ENCODE measurements around the gene CYB561.

The CYB561 gene, protein sequence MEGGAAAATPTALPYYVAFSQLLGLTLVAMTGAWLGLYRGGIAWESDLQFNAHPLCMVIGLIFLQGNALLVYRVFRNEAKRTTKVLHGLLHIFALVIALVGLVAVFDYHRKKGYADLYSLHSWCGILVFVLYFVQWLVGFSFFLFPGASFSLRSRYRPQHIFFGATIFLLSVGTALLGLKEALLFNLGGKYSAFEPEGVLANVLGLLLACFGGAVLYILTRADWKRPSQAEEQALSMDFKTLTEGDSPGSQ

GRCh38 chr17:63445954-63446752 lies at the start of gene CYB561:
CYB561 (minus strand) TSS chr17:63446306; CDS start chr17:63437547, 8,759 bp downstream.
- no peaks in the 10 kb centered on the region for H3K9me3 ChIP-seq (ENCODE audit: insufficient read depth, low read length)
- H3K9ac ChIP-seq (ENCODE audit: low read length), result peak within 1 kb of the TSS; percentile 79
- H3K27ac ChIP-seq (ENCODE audit: low read length), result peak within 1 kb of the TSS; percentile 49
- peak within 1 kb of the TSS; percentile 97 for H3K4me2 ChIP-seq (ENCODE audit: low read length)
- peak; percentile 28; the same call in 1 of the 2 replicates for TF ChIP-seq CTCF (IDR thresholded peaks at IDR 0.05; ENCODE audit: low read depth, low read length)
- no peak for TF ChIP-seq EZH2phosphoT487 (IDR thresholded peaks at IDR 0.05; ENCODE audit: low read depth)
- peaks cover 9% of the 10 kb centered on the region for H3K4me1 ChIP-seq (ENCODE audit: low read length)
- H4K20me1 ChIP-seq (ENCODE audit: insufficient read depth, low read length), result no peaks in the 10 kb centered on the region
- H3K36me3 ChIP-seq (replicated peaks; ENCODE audit: low read depth, low read length), result no peaks in the 10 kb centered on the region
- H2AFZ ChIP-seq (ENCODE audit: low read depth, low read length), result peak within 1 kb of the TSS; percentile 96
- H3K27me3 ChIP-seq (ENCODE audit: low read depth, low read length), result no peaks in the 10 kb centered on the region
- H3K4me3 ChIP-seq (ENCODE audit: low read length), result peak within 1 kb of the TSS; percentile 96
- no peaks in the 10 kb centered on the region for H3K79me2 ChIP-seq (ENCODE audit: low read length)

- no peak for TF ChIP-seq CTCF (IDR thresholded peaks at IDR 0.05; ENCODE audit: low read depth, low read length)
- no peak for TF ChIP-seq EZH2phosphoT487 (IDR thresholded peaks at IDR 0.05; ENCODE audit: low read depth)
- Histone ChIP-seq H3K4me2 (ENCODE audit: low read length) (no peak overlapping the region), H3K27me3 (ENCODE audit: low read depth, low read length) (no peaks in the 10 kb centered on the region), H3K9ac (ENCODE audit: low read length) (no peak overlapping the region), H3K4me3 (ENCODE audit: low read length) (no peak overlapping the region), H3K27ac (ENCODE audit: low read length) (no peak overlapping the region), H3K4me1 (ENCODE audit: low read length) (no peaks in the 10 kb centered on the region), H3K36me3 (replicated peaks; ENCODE audit: low read depth, low read length) (no peaks in the 10 kb centered on the region), H3K79me2 (ENCODE audit: low read length) (no peaks in the 10 kb centered on the region), H2AFZ (ENCODE audit: low read depth, low read length) (no peak overlapping the region), H3K9me3 (ENCODE audit: insufficient read depth, low read length) (no peaks in the 10 kb centered on the region), H4K20me1 (ENCODE audit: insufficient read depth, low read length) (no peaks in the 10 kb centered on the region)
These were observed 49.4 kb upstream of the CYB561 start for GRCh38 chr17:63495491-63495890.

GRCh38 chr17:63494300-63494928 lies 48.3 kb upstream of the CYB561 start:
- no peak overlapping the region for H3K27ac ChIP-seq (ENCODE audit: low read length)
- no peaks in the 10 kb centered on the region for H3K36me3 ChIP-seq (replicated peaks; ENCODE audit: low read depth, low read length)
- no peak overlapping the region for H3K4me2 ChIP-seq (ENCODE audit: low read length)
- no peaks in the 10 kb centered on the region for H3K27me3 ChIP-seq (ENCODE audit: low read depth, low read length)
- no peak overlapping the region for H2AFZ ChIP-seq (ENCODE audit: low read depth, low read length)
- no peaks in the 10 kb centered on the region for H3K9me3 ChIP-seq (ENCODE audit: insufficient read depth, low read length)
- H3K79me2 ChIP-seq (ENCODE audit: low read length), result no peaks in the 10 kb centered on the region
- no peaks in the 10 kb centered on the region for H3K4me1 ChIP-seq (ENCODE audit: low read length)
- H3K9ac ChIP-seq (ENCODE audit: low read length), result no peak overlapping the region
- H4K20me1 ChIP-seq (ENCODE audit: insufficient read depth, low read length), result no peaks in the 10 kb centered on the region
- no peak overlapping the region for H3K4me3 ChIP-seq (ENCODE audit: low read length)
- TF ChIP-seq CTCF (IDR thresholded peaks at IDR 0.05; ENCODE audit: low read depth, low read length), result no peak

- Histone ChIP-seq H3K27me3 (ENCODE audit: low read depth, low read length) (no peaks in the 10 kb centered on the region), H3K4me3 (ENCODE audit: low read length) (no peak overlapping the region), H3K36me3 (replicated peaks; ENCODE audit: low read depth, low read length) (no peaks in the 10 kb centered on the region), H3K4me1 (ENCODE audit: low read length) (no peaks in the 10 kb centered on the region), H3K4me2 (ENCODE audit: low read length) (no peak overlapping the region), H2AFZ (ENCODE audit: low read depth, low read length) (no peak overlapping the region), H3K79me2 (ENCODE audit: low read length) (no peaks in the 10 kb centered on the region), H3K9ac (ENCODE audit: low read length) (no peak overlapping the region), H3K27ac (ENCODE audit: low read length) (no peak overlapping the region), H3K9me3 (ENCODE audit: insufficient read depth, low read length) (no peaks in the 10 kb centered on the region), H4K20me1 (ENCODE audit: insufficient read depth, low read length) (no peaks in the 10 kb centered on the region)
- TF ChIP-seq CTCF (IDR thresholded peaks at IDR 0.05; ENCODE audit: low read depth, low read length) (no peak), EZH2phosphoT487 (IDR thresholded peaks at IDR 0.05; ENCODE audit: low read depth) (no peak)
These were observed 47.3 kb upstream of the CYB561 start for GRCh38 chr17:63493411-63493810.

All from OCI-LY3 (cell line).